ENCODE measurements around the gene RAD51AP2. TPM values are rescaled to one million over a fixed set of nuclear protein-coding genes. Genes with fewer than 3 reads are reported as not detected.

The RAD51AP2 gene
- polyA plus RNA-seq, 1 donor from 2014 or later = not detected

GRCh38 chr2:17541531-17541950 lies 23.3 kb upstream of the RAD51AP2 start:
- Mint-ChIP-seq H3K27ac (no peak overlapping the region), H3K4me3 (peak overlapping the region in 1 of 4 donors; percentile 47), H3K9me3 (peaks cover 0 to 6% (median 3%) of the 10 kb centered on the region in 3 donors), H3K4me1 (peaks cover 0 to 20% (median 17%) of the 10 kb centered on the region in 3 donors), H3K27me3 (peaks cover 55% of the 10 kb centered on the region), H3K36me3 (no peaks in the 10 kb centered on the region)

GRCh38 chr2:17540813-17541530 lies 22.7 kb upstream of the RAD51AP2 start:
- Mint-ChIP-seq H3K4me3 (peak overlapping the region in 1 of 4 donors; percentile 47), H3K27ac (no peak overlapping the region), H3K4me1 (peaks cover 0 to 23% (median 17%) of the 10 kb centered on the region in 3 donors), H3K9me3 (peaks cover 0 to 6% (median 3%) of the 10 kb centered on the region in 3 donors), H3K27me3 (peaks cover 59% of the 10 kb centered on the region), H3K36me3 (no peaks in the 10 kb centered on the region)

- Mint-ChIP-seq H3K27me3 (peaks cover 61% of the 10 kb centered on the region), H3K4me3 (peak within 1 kb of the TSS; percentile 31 to 79 (median 44)), H3K36me3 (no peaks in the 10 kb centered on the region), H3K9me3 (peaks cover 0 to 6% (median 3%) of the 10 kb centered on the region in 3 donors), H3K27ac (no peak within 1 kb of the TSS), H3K4me1 (peaks cover 0 to 23% (median 17%) of the 10 kb centered on the region in 3 donors)
Observed at GRCh38 chr2:17540093-17540812, 22.0 kb upstream of the RAD51AP2 start, which contains the start of gene VSNL1. Gene VSNL1, plus strand, starts transcription at chr2:17540696. Its CDS starts 51,379 bp downstream, at chr2:17592075.

GRCh38 chr2:17539611-17540092 lies 21.4 kb upstream of the RAD51AP2 start:
- H3K27ac Mint-ChIP-seq = no peak overlapping the region
- peaks cover 62% of the 10 kb centered on the region for H3K27me3 Mint-ChIP-seq
- H3K4me3 Mint-ChIP-seq = peak overlapping the region in 3 of 4 donors; percentile 31 to 79 (median 40)
- no peaks in the 10 kb centered on the region for H3K36me3 Mint-ChIP-seq
- peaks cover 0 to 23% (median 17%) of the 10 kb centered on the region in 3 donors for H3K4me1 Mint-ChIP-seq
- peaks cover 0 to 6% (median 3%) of the 10 kb centered on the region in 3 donors for H3K9me3 Mint-ChIP-seq

- Mint-ChIP-seq H3K36me3 (no peaks in the 10 kb centered on the region), H3K9me3 (peaks cover 0 to 6% (median 1%) of the 10 kb centered on the region in 3 donors), H3K27ac (no peak overlapping the region), H3K27me3 (peaks cover 62% of the 10 kb centered on the region), H3K4me1 (peaks cover 0 to 23% (median 17%) of the 10 kb centered on the region in 3 donors), H3K4me3 (peak overlapping the region; percentile 5 to 82 (median 53))
Observed at GRCh38 chr2:17538844-17539554, 20.8 kb upstream of the RAD51AP2 start.

GRCh38 chr2:17538022-17538843 lies 20.0 kb upstream of the RAD51AP2 start:
- peaks cover 0 to 6% (median 1%) of the 10 kb centered on the region in 3 donors for H3K9me3 Mint-ChIP-seq
- H3K4me3 Mint-ChIP-seq = peak overlapping the region in 3 of 4 donors; percentile 5 to 82 (median 66)
- peaks cover 0 to 23% (median 17%) of the 10 kb centered on the region in 3 donors for H3K4me1 Mint-ChIP-seq
- H3K27me3 Mint-ChIP-seq = peaks cover 62% of the 10 kb centered on the region
- no peaks in the 10 kb centered on the region for H3K36me3 Mint-ChIP-seq
- H3K27ac Mint-ChIP-seq = no peak overlapping the region

- Mint-ChIP-seq H3K4me1 (peaks cover 0 to 21% (median 16%) of the 10 kb centered on the region in 3 donors), H3K27ac (no peak overlapping the region), H3K36me3 (peaks cover 2% of the 10 kb centered on the region), H3K4me3 (no peak overlapping the region), H3K27me3 (peaks cover 51% of the 10 kb centered on the region), H3K9me3 (peaks cover 0 to 4% (median 1%) of the 10 kb centered on the region in 3 donors)
Observed at GRCh38 chr2:17536416-17536815, 18.2 kb upstream of the RAD51AP2 start.

- Mint-ChIP-seq H3K36me3 (peaks cover 2% of the 10 kb centered on the region), H3K27me3 (peaks cover 35% of the 10 kb centered on the region), H3K4me3 (no peak overlapping the region), H3K27ac (no peak overlapping the region), H3K4me1 (peaks cover 0 to 10% (median 6%) of the 10 kb centered on the region in 3 donors), H3K9me3 (peaks cover 0 to 1% (median 0%) of the 10 kb centered on the region in 3 donors)
Observed at GRCh38 chr2:17533546-17533945, 15.3 kb upstream of the RAD51AP2 start.

GRCh38 chr2:17529771-17530170 lies 11.5 kb upstream of the RAD51AP2 start:
- H3K27ac Mint-ChIP-seq = no peak overlapping the region
- peaks cover 14% of the 10 kb centered on the region for H3K27me3 Mint-ChIP-seq
- no peaks in the 10 kb centered on the region for H3K9me3 Mint-ChIP-seq
- no peak overlapping the region for H3K4me3 Mint-ChIP-seq
- no peaks in the 10 kb centered on the region for H3K4me1 Mint-ChIP-seq
- peaks cover 2% of the 10 kb centered on the region for H3K36me3 Mint-ChIP-seq

GRCh38 chr2:17522303-17522702 lies 4.1 kb upstream of the RAD51AP2 start:
- peaks cover 1% of the 10 kb centered on the region for H3K36me3 Mint-ChIP-seq
- H3K9me3 Mint-ChIP-seq = peaks cover 0 to 3% (median 0%) of the 10 kb centered on the region in 3 donors
- H3K27ac Mint-ChIP-seq = no peak overlapping the region
- peaks cover 28% of the 10 kb centered on the region for H3K27me3 Mint-ChIP-seq
- no peak overlapping the region for H3K4me3 Mint-ChIP-seq
- peaks cover 5 to 14% (median 8%) of the 10 kb centered on the region in 3 donors for H3K4me1 Mint-ChIP-seq

GRCh38 chr2:17521621-17522020 lies 3.4 kb upstream of the RAD51AP2 start:
- H3K9me3 Mint-ChIP-seq = peaks cover 0 to 3% (median 0%) of the 10 kb centered on the region in 3 donors
- peaks cover 8 to 19% (median 8%) of the 10 kb centered on the region in 3 donors for H3K4me1 Mint-ChIP-seq
- peaks cover 1% of the 10 kb centered on the region for H3K36me3 Mint-ChIP-seq
- no peak overlapping the region for H3K27ac Mint-ChIP-seq
- H3K27me3 Mint-ChIP-seq = peaks cover 32% of the 10 kb centered on the region
- no peak overlapping the region for H3K4me3 Mint-ChIP-seq

- H3K4me3 Mint-ChIP-seq = peak overlapping the region in 2 of 4 donors; percentile 20 to 52
- peaks cover 0 to 3% (median 0%) of the 10 kb centered on the region in 3 donors for H3K9me3 Mint-ChIP-seq
- peaks cover 1% of the 10 kb centered on the region for H3K36me3 Mint-ChIP-seq
- peak overlapping the region in 1 of 3 donors; percentile 71 for H3K27ac Mint-ChIP-seq
- peaks cover 34% of the 10 kb centered on the region for H3K27me3 Mint-ChIP-seq
- peaks cover 11 to 22% (median 11%) of the 10 kb centered on the region in 3 donors for H3K4me1 Mint-ChIP-seq
Observed at GRCh38 chr2:17520761-17521160, 2.5 kb upstream of the RAD51AP2 start.

- Mint-ChIP-seq H3K4me1 (peaks cover 16 to 28% (median 16%) of the 10 kb centered on the region in 3 donors), H3K4me3 (peak overlapping the region in 1 of 4 donors; percentile 54), H3K36me3 (peaks cover 1% of the 10 kb centered on the region), H3K27ac (no peak overlapping the region), H3K9me3 (peaks cover 0 to 3% (median 0%) of the 10 kb centered on the region in 3 donors), H3K27me3 (peaks cover 29% of the 10 kb centered on the region)
Observed at GRCh38 chr2:17519486-17519885, 1.2 kb upstream of the RAD51AP2 start.

Measured in IgD-negative memory B cell (primary cell).